ENCODE results near the gene CTBP2. TPM values are rescaled to one million over a fixed set of nuclear protein-coding genes. Genes with fewer than 3 reads are reported as not detected.

CTBP2 gene
- total RNA-seq (2021; fragmentation: NEBNext Ultra II Directional; extraction: Animal tissue kit (Norgen Biotek cat#: 25700)): 10 to 100 TPM; 70.6 to 86.9 (median 78.8) TPM
- long read RNA-seq, full-length matches to known transcripts: 12 of 32 reads
- long read RNA-seq, partial matches to known transcripts: 6 of 32 reads
- long read RNA-seq, other reads (novel, unspliced or antisense): 14 of 32 reads

- no peak for TF ChIP-seq CTCF (IDR thresholded peaks at IDR 0.05)
- Mint-ChIP-seq H3K36me3 (ENCODE audit: low read depth) (no peaks in the 10 kb centered on the region; the same call in 1 of the 2 replicates), H3K27ac (peak within 1 kb of the TSS; percentile 84), H3K4me3 (peak within 1 kb of the TSS; percentile 88), H3K4me1 (ENCODE audit: low read depth) (peaks cover 27% of the 10 kb centered on the region), H3K27me3 (ENCODE audit: insufficient read depth) (peaks cover 5% of the 10 kb centered on the region; the same call in 1 of the 2 replicates), H3K9me3 (no peaks in the 10 kb centered on the region)
- DNase-seq: no peak
These were observed at the start of gene CTBP2 for GRCh38 chr10:125159932-125160855. Gene CTBP2, minus strand, starts transcription at chr10:125160563.

- TF ChIP-seq CTCF (IDR thresholded peaks at IDR 0.05): no peak
- peaks cover 12% of the 10 kb centered on the region for H3K4me1 Mint-ChIP-seq (ENCODE audit: low read depth)
- H3K36me3 Mint-ChIP-seq (ENCODE audit: low read depth): no peaks in the 10 kb centered on the region
- H3K27me3 Mint-ChIP-seq (ENCODE audit: insufficient read depth): peaks cover 13% of the 10 kb centered on the region
- H3K27ac Mint-ChIP-seq: peak overlapping the region; percentile 14; the same call in 1 of the 2 replicates
- DNase-seq: no peak
- no peaks in the 10 kb centered on the region for H3K9me3 Mint-ChIP-seq
- H3K4me3 Mint-ChIP-seq: no peak overlapping the region
These were observed 49.4 kb upstream of the CTBP2 start for GRCh38 chr10:125209591-125210355.

GRCh38 chr10:125208854-125209565, 48.6 kb upstream of the CTBP2 start:
- TF ChIP-seq CTCF (IDR thresholded peaks at IDR 0.05): no peak
- H3K36me3 Mint-ChIP-seq (ENCODE audit: low read depth): no peaks in the 10 kb centered on the region
- no peak for DNase-seq
- no peaks in the 10 kb centered on the region for H3K9me3 Mint-ChIP-seq
- peaks cover 12% of the 10 kb centered on the region for H3K4me1 Mint-ChIP-seq (ENCODE audit: low read depth)
- no peak overlapping the region; the same call in 1 of the 2 replicates for H3K27ac Mint-ChIP-seq
- peaks cover 13% of the 10 kb centered on the region for H3K27me3 Mint-ChIP-seq (ENCODE audit: insufficient read depth)
- no peak overlapping the region for H3K4me3 Mint-ChIP-seq

- Mint-ChIP-seq H3K9me3 (no peaks in the 10 kb centered on the region), H3K36me3 (ENCODE audit: low read depth) (no peaks in the 10 kb centered on the region), H3K27me3 (ENCODE audit: insufficient read depth) (peaks cover 15% of the 10 kb centered on the region), H3K4me1 (ENCODE audit: low read depth) (peaks cover 17% of the 10 kb centered on the region), H3K4me3 (no peak overlapping the region), H3K27ac (no peak overlapping the region)
- no peak for DNase-seq
- no peak for TF ChIP-seq CTCF (IDR thresholded peaks at IDR 0.05)
These were observed 46.3 kb upstream of the CTBP2 start for GRCh38 chr10:125206623-125207022.

GRCh38 chr10:125205431-125205830, 45.1 kb upstream of the CTBP2 start:
- H3K36me3 Mint-ChIP-seq (ENCODE audit: low read depth): no peaks in the 10 kb centered on the region

More at GRCh38 chr10:125205431-125205830, 45.1 kb upstream of the CTBP2 start:
- no peak overlapping the region for H3K27ac Mint-ChIP-seq
- H3K27me3 Mint-ChIP-seq (ENCODE audit: insufficient read depth): peaks cover 15% of the 10 kb centered on the region
- DNase-seq: no peak
- no peak overlapping the region for H3K4me3 Mint-ChIP-seq
- no peaks in the 10 kb centered on the region for H3K9me3 Mint-ChIP-seq
- no peak for TF ChIP-seq CTCF (IDR thresholded peaks at IDR 0.05)
- H3K4me1 Mint-ChIP-seq (ENCODE audit: low read depth): peaks cover 24% of the 10 kb centered on the region
